ENCODE measurements around the gene PHC2. TPM values are rescaled to one million over a fixed set of nuclear protein-coding genes. Genes with fewer than 3 reads are reported as not detected.

Gene PHC2
- total RNA-seq, 1 donor from 2014 or later = 105 TPM

DNA sequence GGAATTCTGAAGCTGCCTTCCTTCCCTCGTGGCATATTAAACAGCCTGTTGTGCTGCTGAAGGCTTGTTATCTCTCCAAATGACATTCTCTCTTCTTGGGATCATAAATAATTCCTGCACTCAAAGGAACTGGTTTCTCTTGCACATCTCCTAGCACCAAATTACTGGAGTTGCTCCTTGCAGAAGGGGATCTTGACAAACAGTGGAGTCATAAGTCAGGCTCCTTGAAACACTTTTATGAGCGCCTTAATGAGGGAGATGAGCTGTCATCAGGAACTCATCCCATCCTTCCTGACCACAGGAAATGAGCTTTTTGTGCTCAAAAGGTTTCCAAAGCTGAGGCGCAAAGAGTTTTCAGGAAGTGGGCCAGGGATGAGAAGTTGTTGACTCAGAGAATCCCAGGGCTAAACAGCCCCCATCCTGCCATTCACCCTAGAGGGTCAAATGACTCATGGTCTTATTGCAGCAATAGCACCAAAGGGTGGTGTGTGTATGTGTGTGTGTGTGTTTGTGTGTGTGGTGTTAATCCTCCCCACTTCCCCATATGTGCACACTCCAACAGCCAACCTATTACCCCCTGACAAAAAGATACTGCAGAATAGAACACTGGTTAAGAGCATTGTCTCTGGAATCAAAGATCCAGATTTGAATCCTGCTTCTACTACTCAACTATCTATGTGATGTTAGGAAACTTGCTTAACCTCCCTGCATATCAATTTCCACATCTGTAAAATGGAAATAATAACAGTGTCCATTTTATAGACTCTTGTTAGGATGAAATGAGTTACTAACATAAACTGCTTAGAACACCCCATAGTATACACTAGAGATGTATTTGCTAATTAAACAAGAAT is 2.8 kb upstream of the PHC2 start:
- intact Hi-C loops (cut with DNase I) = no loop called here
- peak; percentile 8 to 71 for ATAC-seq
- Histone ChIP-seq H3K4me1 (peaks cover 17% of the 10 kb centered on the region), H3K27ac (no peak overlapping the region), H3K27me3 (ENCODE audit: low read depth) (no peaks in the 10 kb centered on the region), H3K36me3 (no peaks in the 10 kb centered on the region), H3K9me3 (no peaks in the 10 kb centered on the region), H3K4me3 (no peak overlapping the region)
- DNase-seq = no peak
- TF ChIP-seq, protein P1, sequence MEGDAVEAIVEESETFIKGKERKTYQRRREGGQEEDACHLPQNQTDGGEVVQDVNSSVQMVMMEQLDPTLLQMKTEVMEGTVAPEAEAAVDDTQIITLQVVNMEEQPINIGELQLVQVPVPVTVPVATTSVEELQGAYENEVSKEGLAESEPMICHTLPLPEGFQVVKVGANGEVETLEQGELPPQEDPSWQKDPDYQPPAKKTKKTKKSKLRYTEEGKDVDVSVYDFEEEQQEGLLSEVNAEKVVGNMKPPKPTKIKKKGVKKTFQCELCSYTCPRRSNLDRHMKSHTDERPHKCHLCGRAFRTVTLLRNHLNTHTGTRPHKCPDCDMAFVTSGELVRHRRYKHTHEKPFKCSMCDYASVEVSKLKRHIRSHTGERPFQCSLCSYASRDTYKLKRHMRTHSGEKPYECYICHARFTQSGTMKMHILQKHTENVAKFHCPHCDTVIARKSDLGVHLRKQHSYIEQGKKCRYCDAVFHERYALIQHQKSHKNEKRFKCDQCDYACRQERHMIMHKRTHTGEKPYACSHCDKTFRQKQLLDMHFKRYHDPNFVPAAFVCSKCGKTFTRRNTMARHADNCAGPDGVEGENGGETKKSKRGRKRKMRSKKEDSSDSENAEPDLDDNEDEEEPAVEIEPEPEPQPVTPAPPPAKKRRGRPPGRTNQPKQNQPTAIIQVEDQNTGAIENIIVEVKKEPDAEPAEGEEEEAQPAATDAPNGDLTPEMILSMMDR (IDR thresholded peaks at IDR 0.05) = no peak

GRCh38 chr1:33429856-33430691 is 821 bp downstream of the PHC2 start:
- Histone ChIP-seq H3K9me3 (no peaks in the 10 kb centered on the region), H3K36me3 (no peaks in the 10 kb centered on the region), H3K4me1 (peaks cover 17% of the 10 kb centered on the region), H3K27me3 (ENCODE audit: low read depth) (no peaks in the 10 kb centered on the region), H3K4me3 (peak overlapping the region; percentile 78), H3K27ac (peak overlapping the region; percentile 69)
- ATAC-seq (peak; percentile 29 to 36), DNase-seq (peak; percentile 60)
- TF ChIP-seq, protein P1 (IDR thresholded peaks at IDR 0.05) = no peak
- intact Hi-C loops (cut with DNase I) = no loop called here

DNA sequence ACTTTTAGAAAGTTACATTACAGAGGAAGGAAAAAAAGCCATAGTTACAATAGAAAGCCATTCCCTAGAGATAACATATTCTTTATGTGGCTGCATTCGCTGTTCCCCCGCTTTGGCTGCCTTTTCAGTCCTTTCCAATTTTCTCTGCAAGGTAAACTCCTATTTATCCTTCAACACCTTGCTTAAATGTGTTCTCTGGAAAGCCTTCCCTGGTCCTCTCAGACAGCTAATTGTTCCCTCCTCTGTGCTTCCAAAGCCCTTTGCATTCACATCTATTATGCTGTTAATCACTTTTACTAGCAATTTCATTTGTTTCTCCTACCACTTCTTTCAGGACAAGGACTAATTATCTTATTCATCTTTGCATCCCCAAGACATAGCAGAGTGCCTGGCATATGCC is 1.6 kb downstream of the PHC2 start:
- TF ChIP-seq, protein P1 (IDR thresholded peaks at IDR 0.05) = no peak
- no peaks in the 10 kb centered on the region for H3K9me3 ChIP-seq
- H3K36me3 ChIP-seq = no peaks in the 10 kb centered on the region
- peak overlapping the region; percentile 78 for H3K4me3 ChIP-seq
- H3K27me3 ChIP-seq (ENCODE audit: low read depth) = no peaks in the 10 kb centered on the region
- H3K4me1 ChIP-seq = peaks cover 17% of the 10 kb centered on the region
- no peak overlapping the region for H3K27ac ChIP-seq
- DNase-seq (no peak), ATAC-seq (no peak)
- intact Hi-C loops (cut with DNase I) = no loop called here

DNA sequence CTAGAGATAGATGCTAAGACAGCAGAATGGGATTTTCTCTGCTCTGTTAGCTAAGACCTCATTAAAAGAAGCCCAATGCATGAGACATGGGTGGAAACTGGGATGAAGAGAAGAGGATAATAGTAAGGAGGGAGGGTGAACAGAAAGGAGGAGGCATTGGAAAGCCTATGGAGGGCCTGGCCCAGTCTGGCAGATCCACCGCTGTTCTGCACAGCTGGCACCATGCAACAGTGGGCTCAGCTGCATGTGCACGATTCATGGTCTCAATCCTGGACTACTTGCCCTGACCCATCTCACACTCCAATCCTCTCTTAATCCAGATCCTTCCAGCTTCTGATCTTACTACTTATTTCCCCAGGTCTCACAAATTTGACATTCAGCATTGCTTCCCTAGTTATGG is 2.2 kb downstream of the PHC2 start:
- H3K9me3 ChIP-seq = no peaks in the 10 kb centered on the region
- ATAC-seq (no peak), DNase-seq (no peak)
- H3K4me3 ChIP-seq = no peak overlapping the region
- intact Hi-C loops (cut with DNase I) = no loop called here
- no peaks in the 10 kb centered on the region for H3K36me3 ChIP-seq
- H3K27me3 ChIP-seq (ENCODE audit: low read depth) = no peaks in the 10 kb centered on the region
- TF ChIP-seq, protein P1 (IDR thresholded peaks at IDR 0.05) = no peak
- H3K27ac ChIP-seq = no peak overlapping the region
- peaks cover 16% of the 10 kb centered on the region for H3K4me1 ChIP-seq

GRCh38 chr1:33426916-33427315 is 4.0 kb downstream of the PHC2 start:
- Histone ChIP-seq H3K4me3 (no peak overlapping the region), H3K4me1 (peaks cover 12% of the 10 kb centered on the region), H3K27me3 (ENCODE audit: low read depth) (no peaks in the 10 kb centered on the region), H3K36me3 (no peaks in the 10 kb centered on the region), H3K27ac (no peak overlapping the region), H3K9me3 (no peaks in the 10 kb centered on the region)
- TF ChIP-seq, protein P1 (IDR thresholded peaks at IDR 0.05) = no peak
- intact Hi-C loops (cut with DNase I) = no loop called here
- ATAC-seq (no peak), DNase-seq (no peak)
